HG03025 (cell line): ENCODE measurements around the gene NPM3.
"Not testable (repeated sequence)": the region's sequence is repeated elsewhere in the genome, so short reads cannot be mapped to it uniquely, and the experiment has no call there.

Experiments used
- ATAC-seq: cut with Tn5 transposase; IDR thresholded peaks from one replicate; pipeline ENCODE4 v1.9.1; 2021; ENCODE audit warnings: mild to moderate bottlenecking, moderate library complexity; ENCODE audit not compliant: unreplicated experiment, low FRiP score

Gene NPM3

GRCh38 chr10:101812606-101813005 lies 29.4 kb upstream of the NPM3 start:
- no peak for ATAC-seq

- no peak for ATAC-seq
Measured at GRCh38 chr10:101807158-101807557, 23.9 kb upstream of the NPM3 start.

GRCh38 chr10:101803511-101803910 lies 20.3 kb upstream of the NPM3 start:
- no peak for ATAC-seq

- ATAC-seq: no peak
Measured at GRCh38 chr10:101797403-101798059, 14.3 kb upstream of the NPM3 start.

GRCh38 chr10:101793526-101793925 lies 10.3 kb upstream of the NPM3 start:
- no peak for ATAC-seq

GRCh38 chr10:101789686-101790085 lies 6.4 kb upstream of the NPM3 start:
- ATAC-seq: no peak

GRCh38 chr10:101789231-101789630 lies 6.0 kb upstream of the NPM3 start:
- ATAC-seq: not testable (repeated sequence)

GRCh38 chr10:101785801-101786200 lies 2.6 kb upstream of the NPM3 start:
- no peak for ATAC-seq

GRCh38 chr10:101784558-101784957 lies 1.3 kb upstream of the NPM3 start:
- no peak for ATAC-seq

GRCh38 chr10:101783736-101784118 lies 481 bp upstream of the NPM3 start:
- ATAC-seq: no peak

GRCh38 chr10:101781984-101782810 lies 1.0 kb downstream of the NPM3 start:
- ATAC-seq: no peak

- no peak for ATAC-seq
Measured at GRCh38 chr10:101781655-101781983, 1.6 kb downstream of the NPM3 start.

- no peak for ATAC-seq
Measured at GRCh38 chr10:101780818-101781654, 2.2 kb downstream of the NPM3 start.

GRCh38 chr10:101780187-101780817 lies 2.9 kb downstream of the NPM3 start:
- ATAC-seq: no peak

GRCh38 chr10:101779544-101780186 lies 3.6 kb downstream of the NPM3 start:
- no peak for ATAC-seq

GRCh38 chr10:101778781-101779543 lies 4.3 kb downstream of the NPM3 start:
- no peak for ATAC-seq

GRCh38 chr10:101778151-101778780 lies 5.0 kb downstream of the NPM3 start:
- ATAC-seq: no peak

GRCh38 chr10:101777619-101778145 lies 5.6 kb downstream of the NPM3 start:
- no peak for ATAC-seq
